Dedifferentiated amniotic fluid mesenchymal stem cell (primary cell): Measurements from ENCODE around the gene FBXL22.

Experiments
- DNase-seq: peaks from one replicate; pipeline ENCODE4 v3.0.0-alpha.2; 2016; ENCODE audit errors: extremely low spot score

The FBXL22 gene

GRCh38 chr15:63593705-63594671, 3.2 kb upstream of the FBXL22 start:
- DNase-seq: no peak

- no peak for DNase-seq
These were observed 2.1 kb upstream of the FBXL22 start for GRCh38 chr15:63595065-63595464.

GRCh38 chr15:63595688-63596087, 1.5 kb upstream of the FBXL22 start:
- DNase-seq: no peak

GRCh38 chr15:63596676-63597037, 530 bp upstream of the FBXL22 start:
- no peak for DNase-seq

GRCh38 chr15:63597821-63598220, 634 bp downstream of the FBXL22 start:
- no peak for DNase-seq

- DNase-seq: no peak
These were observed 1.6 kb downstream of the FBXL22 start for GRCh38 chr15:63598473-63599400.

GRCh38 chr15:63599401-63600000, 2.3 kb downstream of the FBXL22 start:
- no peak for DNase-seq

GRCh38 chr15:63600001-63600615, 2.9 kb downstream of the FBXL22 start:
- no peak for DNase-seq

- DNase-seq: peak; percentile 84
These were observed 3.4 kb downstream of the FBXL22 start for GRCh38 chr15:63600616-63601025.

- no peak for DNase-seq
These were observed 4.0 kb downstream of the FBXL22 start for GRCh38 chr15:63601026-63601703.

GRCh38 chr15:63601704-63602185, 4.6 kb downstream of the FBXL22 start:
- no peak for DNase-seq

GRCh38 chr15:63602595-63602994, 5.4 kb downstream of the FBXL22 start:
- DNase-seq: no peak

GRCh38 chr15:63603516-63603915, 6.3 kb downstream of the FBXL22 start:
- no peak for DNase-seq

GRCh38 chr15:63604281-63604680, 7.1 kb downstream of the FBXL22 start:
- DNase-seq: no peak

- no peak for DNase-seq
These were observed 7.8 kb downstream of the FBXL22 start for GRCh38 chr15:63605036-63605435.

- no peak for DNase-seq
These were observed 8.6 kb downstream of the FBXL22 start for GRCh38 chr15:63605816-63606215.

- no peak for DNase-seq
These were observed 9.1 kb downstream of the FBXL22 start for GRCh38 chr15:63606308-63606707.

- DNase-seq: no peak
These were observed 11.8 kb downstream of the FBXL22 start for GRCh38 chr15:63608989-63609388.

- DNase-seq: no peak
These were observed 12.3 kb downstream of the FBXL22 start for GRCh38 chr15:63609448-63609847.

- DNase-seq: peak; percentile 86
These were observed 13.1 kb downstream of the FBXL22 start for GRCh38 chr15:63610209-63610841.
